Esophagus (tissue), 2 donors: ENCODE measurements around the gene KCNMA1. TPM values are rescaled to one million over a fixed set of nuclear protein-coding genes. Genes with fewer than 3 reads are reported as not detected.

Source experiments
- H3K27ac ChIP-seq, 2 donors: one replicate each; pipeline ENCODE4 v1.5.1; 2013; ENCODE audit warnings: low read depth in 2 of 2, mild to moderate bottlenecking in 2 of 2, inconsistent platforms in 1 of 2, low read length in 1 of 2, moderate library complexity in 1 of 2
- H3K27me3 ChIP-seq, 2 donors: one replicate each; pipeline ENCODE4 v1.6.1; 2013; ENCODE audit warnings: low read length in 2 of 2, control low read depth in 1 of 2, mild to moderate bottlenecking in 1 of 2; ENCODE audit not compliant: insufficient read depth in 2 of 2, control insufficient read depth in 1 of 2
- H3K36me3 ChIP-seq, 2 donors: one replicate each; pipeline ENCODE4 v1.6.1; 2013; ENCODE audit warnings: low read length in 1 of 2; ENCODE audit not compliant: control insufficient read depth in 2 of 2, insufficient read depth in 2 of 2
- H3K4me1 ChIP-seq, 2 donors: one replicate each; pipeline ENCODE4 v1.6.1; 2013; ENCODE audit warnings: low read length in 1 of 2; ENCODE audit not compliant: control insufficient read depth in 2 of 2, insufficient read depth in 2 of 2
- H3K4me3 ChIP-seq, 2 donors: one replicate each; pipeline ENCODE4 v1.5.1; 2013; ENCODE audit warnings: low read length in 2 of 2, mild to moderate bottlenecking in 2 of 2, low read depth in 1 of 2, moderate library complexity in 1 of 2
- H3K9me3 ChIP-seq, 2 donors: one replicate each; pipeline ENCODE4 v1.6.1; 2013; ENCODE audit warnings: mild to moderate bottlenecking in 2 of 2, low read depth in 1 of 2, low read length in 1 of 2, moderate library complexity in 1 of 2; ENCODE audit not compliant: control insufficient read depth in 2 of 2, insufficient read depth in 1 of 2
- WGBS, 2 donors: extraction: QIAGEN DNeasy Blood & Tissue Kit; methylation state at CpG; one replicate each; pipeline ENCODE4 v1.1.7; 2013; 5-methylcytosine and 5-hydroxymethylcytosine counted together
- polyA plus RNA-seq, 2 donors: library from polyadenylated mRNA; stranded (reverse); fragments of 200-250 nt; gene quantifications; one replicate each; pipeline ENCODE4 v1.2.3, GENCODE V29; 2013
- donor health status: healthy with polysubstance abuse.
- donor health status: Bipolar disorder and iron deficiency.

Gene KCNMA1
- polyA plus RNA-seq, 2 donors, result 8.4 to 11.2 TPM

DNA sequence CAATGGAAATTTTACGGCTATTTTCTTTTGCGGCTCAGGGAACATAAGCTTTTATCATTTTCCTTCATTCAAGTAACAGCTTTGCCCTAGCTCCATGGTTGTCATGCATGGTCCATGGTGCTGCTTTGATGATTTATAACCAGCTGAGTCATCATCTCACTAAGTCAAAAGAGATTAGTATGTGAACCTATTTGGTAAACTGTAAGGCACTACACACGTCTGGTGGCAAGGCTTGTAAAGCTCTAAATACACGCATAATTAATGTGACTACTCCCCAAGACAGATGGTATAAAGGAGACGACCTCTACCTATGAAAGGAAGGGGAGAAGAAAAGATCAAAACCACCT is 340.2 kb downstream of the KCNMA1 start:
- H3K36me3 ChIP-seq, result no peaks in the 10 kb centered on the region
- WGBS, 2 donors, result 31 to 36% methylated on average over 5 of the region's 5 CpGs

DNA sequence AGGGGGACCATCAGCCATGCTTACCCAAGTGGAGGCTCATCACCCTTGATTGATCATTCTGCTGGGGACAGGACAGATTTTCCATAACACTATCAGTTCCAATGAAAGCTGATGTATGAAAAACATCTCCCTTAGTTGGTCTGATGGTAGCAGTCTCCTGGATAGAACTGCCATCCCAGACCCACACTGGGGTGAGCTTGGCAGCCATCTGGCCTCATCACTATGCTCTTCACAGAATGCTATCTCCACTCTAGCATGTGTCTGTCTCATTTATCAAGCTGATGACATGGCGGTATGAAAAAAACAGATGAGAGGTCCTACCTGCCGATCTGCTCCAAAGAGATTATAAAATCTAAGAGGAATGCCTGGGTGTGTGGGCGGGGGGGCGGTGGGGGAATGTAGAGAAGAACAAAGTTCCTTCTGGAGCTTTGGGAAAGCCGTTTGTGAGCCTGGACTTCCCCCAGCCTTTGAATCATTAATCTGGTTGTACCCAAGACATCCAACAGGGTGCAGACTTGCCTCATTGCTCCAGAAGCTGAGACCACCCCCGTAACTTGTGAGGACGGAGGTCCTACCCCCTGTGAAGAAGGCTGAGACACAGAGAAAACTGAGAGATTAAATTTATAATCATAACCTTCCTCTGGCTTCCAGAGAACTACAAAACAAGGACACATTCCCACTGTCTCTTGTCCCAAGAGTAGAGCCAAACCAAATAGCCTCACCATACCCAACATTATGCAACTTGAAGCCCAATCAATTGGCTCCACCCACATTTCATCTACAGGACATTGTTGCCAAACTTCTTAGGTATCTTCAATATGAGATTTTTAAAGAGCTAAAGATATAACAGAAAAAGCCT is 340.8 kb downstream of the KCNMA1 start:
- no peak overlapping the region for H3K27ac ChIP-seq
- no peaks in the 10 kb centered on the region for H3K4me1 ChIP-seq
- no peaks in the 10 kb centered on the region for H3K27me3 ChIP-seq
- H3K36me3 ChIP-seq, result no peaks in the 10 kb centered on the region
- no peaks in the 10 kb centered on the region for H3K9me3 ChIP-seq
- H3K4me3 ChIP-seq, result no peak overlapping the region
- whole genome bisulfite sequencing, 2 donors, result 52 to 53% methylated on average over 7 of the region's 7 CpGs

More for the DNA sequence above, 340.2 kb downstream of the KCNMA1 start:
- Histone ChIP-seq H3K27me3 (no peaks in the 10 kb centered on the region), H3K9me3 (no peaks in the 10 kb centered on the region), H3K27ac (no peak overlapping the region), H3K4me3 (no peak overlapping the region), H3K4me1 (no peaks in the 10 kb centered on the region)

DNA sequence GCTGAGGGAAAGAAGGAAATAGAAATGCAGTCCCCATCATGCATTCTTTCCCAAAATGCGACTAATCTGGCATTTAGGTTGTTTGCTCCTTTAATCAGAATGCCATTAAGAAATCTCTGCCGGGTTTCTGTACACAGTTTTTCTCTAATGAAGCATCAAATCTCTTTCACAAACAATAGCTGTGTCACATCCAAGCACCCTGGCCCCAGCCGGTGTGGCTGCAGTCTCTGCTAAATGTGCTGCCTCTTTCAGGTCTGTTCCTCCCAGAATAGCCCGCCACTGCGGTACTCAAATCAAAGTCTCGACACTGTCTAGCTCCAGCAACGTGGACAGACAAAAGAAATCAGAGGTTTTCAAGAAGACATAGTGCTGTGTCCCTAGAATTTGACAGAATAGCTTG is 343.8 kb downstream of the KCNMA1 start:
- H3K9me3 ChIP-seq, result no peaks in the 10 kb centered on the region
- H3K27me3 ChIP-seq, result no peaks in the 10 kb centered on the region
- H3K36me3 ChIP-seq, result no peaks in the 10 kb centered on the region
- peaks cover 0 to 4% of the 10 kb centered on the region in 2 donors for H3K4me1 ChIP-seq
- no peak overlapping the region for H3K4me3 ChIP-seq
- H3K27ac ChIP-seq, result no peak overlapping the region
- WGBS, 2 donors, result 75 to 79% methylated on average over 7 of the region's 7 CpGs

DNA sequence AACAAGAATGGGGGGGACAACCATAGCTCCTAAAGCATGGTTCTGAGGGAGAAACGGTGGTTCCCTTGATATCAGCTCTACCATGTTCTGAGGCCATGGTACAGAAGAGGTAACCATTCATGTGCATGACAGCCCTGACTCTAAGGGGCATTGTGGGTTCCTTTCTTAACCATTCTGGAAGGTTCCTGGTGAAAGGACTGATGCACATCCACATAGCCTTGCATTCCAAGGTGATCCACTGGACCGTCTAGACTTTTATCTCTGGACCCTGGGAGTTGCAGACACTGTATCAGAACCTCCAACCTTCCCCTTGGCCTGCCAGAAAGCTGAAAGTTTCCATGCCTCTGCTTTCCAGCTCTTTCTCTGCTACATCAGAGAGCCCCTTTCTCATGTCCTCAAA is 344.3 kb downstream of the KCNMA1 start:
- no peak overlapping the region for H3K27ac ChIP-seq
- H3K4me3 ChIP-seq, result no peak overlapping the region
- peaks cover 0 to 4% of the 10 kb centered on the region in 2 donors for H3K4me1 ChIP-seq
- no peaks in the 10 kb centered on the region for H3K9me3 ChIP-seq
- WGBS, 2 donors, result 86 to 92% methylated on average over 2 of the region's 2 CpGs
- no peaks in the 10 kb centered on the region for H3K36me3 ChIP-seq
- no peaks in the 10 kb centered on the region for H3K27me3 ChIP-seq

DNA sequence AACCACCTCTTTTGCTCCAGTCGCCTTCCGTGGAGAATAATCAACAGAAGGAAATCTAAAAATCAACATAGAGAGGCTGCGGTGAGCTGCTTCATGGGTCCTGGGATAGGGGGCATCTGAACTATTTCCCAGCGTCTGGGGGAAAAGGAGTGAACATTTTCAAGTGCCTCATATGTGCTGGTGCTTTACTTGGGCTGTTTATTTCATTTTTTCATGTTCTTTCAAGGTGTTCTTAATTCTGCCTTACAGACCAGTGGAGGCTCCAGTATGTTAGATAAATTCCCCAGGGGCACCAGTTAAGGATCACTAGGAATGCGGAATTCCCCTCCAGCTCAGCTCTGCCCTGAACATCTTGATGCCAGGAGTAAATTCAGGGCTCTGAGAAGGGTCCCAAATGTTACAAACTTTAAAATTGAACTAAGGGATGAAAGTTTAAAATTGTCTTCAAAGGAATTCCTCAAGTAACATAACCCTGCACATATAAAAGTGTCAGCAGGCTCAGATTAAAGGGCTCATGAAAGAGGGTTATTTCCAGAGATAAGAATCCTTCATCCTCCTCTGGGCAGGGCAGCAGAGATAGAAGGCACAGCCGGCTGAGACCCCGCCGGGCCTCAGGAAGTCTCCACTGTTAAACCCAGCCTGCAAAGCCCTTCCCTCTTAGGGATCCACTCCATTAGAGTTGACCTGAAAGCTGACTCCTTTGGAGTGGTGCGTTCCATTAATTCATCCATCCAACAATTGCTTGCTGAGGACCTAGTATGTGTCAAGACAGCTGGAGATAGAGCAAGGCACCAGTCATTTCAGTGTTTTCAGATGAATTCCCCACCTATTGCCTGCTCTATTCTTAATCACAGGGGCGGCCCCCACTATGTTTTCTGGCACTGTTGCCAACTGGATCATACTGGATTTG is 345.8 kb downstream of the KCNMA1 start:
- peaks cover 3 to 4% of the 10 kb centered on the region in 2 donors for H3K4me1 ChIP-seq
- H3K9me3 ChIP-seq, result no peaks in the 10 kb centered on the region
- H3K27me3 ChIP-seq, result no peaks in the 10 kb centered on the region
- no peaks in the 10 kb centered on the region for H3K36me3 ChIP-seq
- no peak overlapping the region for H3K27ac ChIP-seq
- H3K4me3 ChIP-seq, result no peak overlapping the region
- 79 to 81% methylated on average over 10 of the region's 10 CpGs for WGBS, 2 donors

DNA sequence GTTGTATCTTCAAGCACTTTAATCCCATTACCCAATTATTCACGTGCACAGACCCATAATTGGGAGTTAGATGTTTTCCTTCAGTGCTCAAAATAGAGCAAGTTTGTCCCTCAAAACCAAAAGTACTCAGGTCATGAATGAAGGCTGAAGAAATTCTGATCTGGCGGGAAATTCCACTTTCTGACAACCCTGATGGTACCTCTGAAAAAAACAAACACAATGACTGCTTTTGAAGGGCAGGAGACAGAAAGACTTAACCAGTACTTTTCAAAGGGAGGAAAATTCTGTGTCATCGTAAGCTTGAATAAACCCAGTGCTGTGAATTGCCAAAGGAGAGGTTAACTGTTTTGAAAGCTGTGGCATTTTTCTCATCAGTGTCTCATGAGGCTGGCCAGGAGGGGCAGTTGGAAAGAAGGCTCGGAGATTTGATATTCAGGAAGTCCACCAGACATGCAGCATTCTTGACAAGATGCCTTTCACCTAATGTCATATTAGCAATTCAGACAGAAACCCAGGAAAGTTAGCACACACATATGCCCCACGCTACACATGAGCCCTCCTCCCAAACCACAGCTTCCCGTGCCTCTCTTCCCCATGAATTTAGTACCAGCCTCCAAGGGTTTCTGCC is 347.0 kb downstream of the KCNMA1 start:
- WGBS, 2 donors, result 66 to 73% methylated on average over 6 of the region's 6 CpGs
- Histone ChIP-seq H3K36me3 (no peaks in the 10 kb centered on the region), H3K27ac (no peak overlapping the region), H3K4me3 (no peak overlapping the region), H3K27me3 (no peaks in the 10 kb centered on the region), H3K9me3 (no peaks in the 10 kb centered on the region), H3K4me1 (peaks cover 4% of the 10 kb centered on the region in 2 donors)

DNA sequence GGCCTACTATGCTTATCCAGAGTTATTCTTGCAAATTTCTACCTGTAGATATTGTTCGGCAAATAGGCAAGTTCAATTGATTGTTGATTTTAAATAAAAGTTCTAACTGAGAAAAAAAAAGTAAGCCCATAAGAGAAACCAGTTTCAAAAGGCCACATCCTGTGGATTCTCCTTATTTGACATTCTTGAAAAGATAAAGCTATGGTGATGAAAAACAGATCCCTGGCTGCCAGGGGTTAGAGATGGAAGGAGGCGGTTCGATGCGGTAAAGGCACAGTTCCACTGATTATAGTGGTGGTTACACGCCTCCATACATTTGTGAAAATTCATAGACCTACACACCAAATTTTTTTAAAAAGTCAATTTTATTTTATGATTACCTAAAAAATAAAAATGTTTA is 347.8 kb downstream of the KCNMA1 start:
- peaks cover 4% of the 10 kb centered on the region in 2 donors for H3K4me1 ChIP-seq
- H3K27ac ChIP-seq, result no peak overlapping the region
- no peaks in the 10 kb centered on the region for H3K36me3 ChIP-seq
- WGBS, 2 donors, result 89 to 95% methylated on average over 5 of the region's 5 CpGs
- no peak overlapping the region for H3K4me3 ChIP-seq
- no peaks in the 10 kb centered on the region for H3K27me3 ChIP-seq
- no peaks in the 10 kb centered on the region for H3K9me3 ChIP-seq

DNA sequence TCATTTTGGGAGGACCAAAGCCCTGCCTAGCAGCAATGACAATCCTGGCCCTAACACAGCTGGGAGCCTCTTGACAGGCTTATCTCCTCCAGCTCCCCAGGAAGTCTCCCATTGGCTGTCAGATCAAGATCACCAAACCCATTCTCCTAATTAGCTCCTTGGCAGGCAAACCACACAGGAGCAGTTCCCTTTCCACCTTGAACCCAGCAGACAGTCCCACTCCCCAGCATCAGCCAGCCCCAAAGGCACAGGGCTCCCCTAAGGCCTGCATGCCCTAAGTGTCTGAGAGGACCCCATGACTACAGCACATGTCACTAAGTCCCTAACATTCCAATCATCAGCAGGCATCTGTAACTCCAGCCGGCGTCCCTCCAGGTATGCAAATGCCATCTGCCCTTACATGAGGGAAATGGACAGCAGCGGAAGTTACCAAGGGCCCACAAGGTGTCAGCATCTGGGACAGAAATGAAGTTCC is 348.5 kb downstream of the KCNMA1 start:
- H3K36me3 ChIP-seq, result no peaks in the 10 kb centered on the region
- 84% methylated on average over 3 of the region's 3 CpGs for WGBS, 2 donors
- no peaks in the 10 kb centered on the region for H3K27me3 ChIP-seq
- H3K4me1 ChIP-seq, result peaks cover 4% of the 10 kb centered on the region in 2 donors
- H3K9me3 ChIP-seq, result no peaks in the 10 kb centered on the region
- H3K27ac ChIP-seq, result no peak overlapping the region
- no peak overlapping the region for H3K4me3 ChIP-seq

DNA sequence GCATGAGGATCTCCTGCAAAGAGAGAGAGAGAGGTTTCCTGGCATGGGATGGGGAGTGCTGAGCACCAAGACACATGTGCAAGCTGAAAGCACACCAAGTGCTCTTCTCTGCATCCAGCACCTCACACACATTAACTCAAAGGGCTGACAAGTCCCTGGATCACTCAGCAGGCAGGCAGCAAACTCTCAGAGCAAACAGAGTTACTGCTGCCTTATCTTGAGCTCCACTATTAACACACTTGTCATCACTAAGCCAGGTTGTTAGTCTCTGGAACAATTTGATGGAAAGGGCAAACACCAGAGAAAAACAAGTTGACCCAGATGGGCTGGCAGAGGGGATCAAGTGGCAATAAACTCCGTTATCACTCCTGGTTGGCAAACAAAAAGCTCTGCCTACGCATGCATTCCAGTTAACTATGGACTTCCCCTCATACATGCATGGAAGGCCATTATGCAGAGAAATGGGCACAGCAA is 349.9 kb downstream of the KCNMA1 start:
- no peaks in the 10 kb centered on the region for H3K9me3 ChIP-seq
- H3K4me1 ChIP-seq, result peaks cover 4% of the 10 kb centered on the region in 2 donors
- no peaks in the 10 kb centered on the region for H3K27me3 ChIP-seq
- WGBS, 2 donors, result 49 to 58% methylated on average over 2 of the region's 2 CpGs
- H3K4me3 ChIP-seq, result no peak overlapping the region
- H3K36me3 ChIP-seq, result no peaks in the 10 kb centered on the region
- H3K27ac ChIP-seq, result no peak overlapping the region
